GM12874 (cell line): ENCODE results near the gene PTPN4.

ENCODE experiments used
- TF ChIP-seq, protein P1 (sequence below): IDR thresholded peaks from 2 replicates; pipeline ENCODE4 v1.5.1; 2011; ENCODE audit warnings: low read depth, mild to moderate bottlenecking, control low read depth, low read length, moderate library complexity; ENCODE audit not compliant: insufficient read depth

Gene PTPN4

DNA sequence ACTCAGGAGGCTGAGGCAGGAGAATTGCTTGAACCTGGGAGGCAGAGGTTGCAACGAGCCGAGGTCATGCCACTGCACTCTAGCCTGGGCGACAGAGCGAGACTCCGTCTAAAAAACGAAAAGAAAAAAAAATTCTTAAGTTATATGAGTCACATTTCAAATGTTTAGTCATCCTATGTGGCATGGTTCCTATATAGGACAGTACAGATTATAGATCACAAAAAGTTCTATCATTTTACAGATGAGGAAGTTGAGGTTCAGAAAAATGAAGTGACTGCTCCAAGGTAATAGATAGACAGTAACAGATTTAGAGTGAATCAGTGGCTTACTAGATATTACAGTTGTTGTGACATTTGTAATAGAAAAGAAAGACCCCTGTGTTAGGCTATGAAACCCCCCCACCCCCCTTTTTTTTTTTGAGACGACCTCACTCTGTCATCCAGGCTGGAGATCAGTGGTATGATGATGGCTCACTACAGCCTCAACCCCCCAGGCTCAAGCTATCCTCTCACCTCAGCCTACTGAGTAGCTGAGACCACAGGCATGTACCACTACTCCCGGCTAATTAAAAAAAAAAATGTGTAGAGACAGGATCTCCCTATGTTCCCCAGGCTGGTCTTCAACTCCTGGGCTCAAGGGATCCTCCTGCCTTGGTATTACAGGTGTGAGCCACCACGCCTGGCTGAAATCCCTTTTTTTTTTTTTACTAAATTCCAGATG lies 22.7 kb downstream of the PTPN4 start:
- TF ChIP-seq, protein P1, sequence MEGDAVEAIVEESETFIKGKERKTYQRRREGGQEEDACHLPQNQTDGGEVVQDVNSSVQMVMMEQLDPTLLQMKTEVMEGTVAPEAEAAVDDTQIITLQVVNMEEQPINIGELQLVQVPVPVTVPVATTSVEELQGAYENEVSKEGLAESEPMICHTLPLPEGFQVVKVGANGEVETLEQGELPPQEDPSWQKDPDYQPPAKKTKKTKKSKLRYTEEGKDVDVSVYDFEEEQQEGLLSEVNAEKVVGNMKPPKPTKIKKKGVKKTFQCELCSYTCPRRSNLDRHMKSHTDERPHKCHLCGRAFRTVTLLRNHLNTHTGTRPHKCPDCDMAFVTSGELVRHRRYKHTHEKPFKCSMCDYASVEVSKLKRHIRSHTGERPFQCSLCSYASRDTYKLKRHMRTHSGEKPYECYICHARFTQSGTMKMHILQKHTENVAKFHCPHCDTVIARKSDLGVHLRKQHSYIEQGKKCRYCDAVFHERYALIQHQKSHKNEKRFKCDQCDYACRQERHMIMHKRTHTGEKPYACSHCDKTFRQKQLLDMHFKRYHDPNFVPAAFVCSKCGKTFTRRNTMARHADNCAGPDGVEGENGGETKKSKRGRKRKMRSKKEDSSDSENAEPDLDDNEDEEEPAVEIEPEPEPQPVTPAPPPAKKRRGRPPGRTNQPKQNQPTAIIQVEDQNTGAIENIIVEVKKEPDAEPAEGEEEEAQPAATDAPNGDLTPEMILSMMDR = no peak

DNA sequence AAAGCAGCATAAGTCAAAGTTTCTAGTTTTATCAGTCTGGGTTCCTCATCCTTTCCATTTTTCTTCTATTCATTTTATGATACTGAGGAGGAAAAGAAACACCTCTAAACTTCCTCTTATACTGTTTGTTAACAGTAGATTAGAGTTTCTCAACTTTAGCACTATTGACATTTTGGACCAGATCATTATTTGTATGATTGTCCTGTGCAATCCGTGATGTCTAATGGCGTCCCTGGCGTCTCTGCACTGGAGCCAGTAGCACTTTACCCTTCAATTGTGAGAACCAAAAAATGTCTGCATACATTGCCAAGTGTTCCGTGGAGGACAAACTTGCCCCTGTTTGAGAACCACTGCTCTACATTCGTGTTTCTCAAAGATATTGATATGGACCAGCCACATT lies 25.2 kb downstream of the PTPN4 start:
- TF ChIP-seq, protein P1 = no peak

DNA sequence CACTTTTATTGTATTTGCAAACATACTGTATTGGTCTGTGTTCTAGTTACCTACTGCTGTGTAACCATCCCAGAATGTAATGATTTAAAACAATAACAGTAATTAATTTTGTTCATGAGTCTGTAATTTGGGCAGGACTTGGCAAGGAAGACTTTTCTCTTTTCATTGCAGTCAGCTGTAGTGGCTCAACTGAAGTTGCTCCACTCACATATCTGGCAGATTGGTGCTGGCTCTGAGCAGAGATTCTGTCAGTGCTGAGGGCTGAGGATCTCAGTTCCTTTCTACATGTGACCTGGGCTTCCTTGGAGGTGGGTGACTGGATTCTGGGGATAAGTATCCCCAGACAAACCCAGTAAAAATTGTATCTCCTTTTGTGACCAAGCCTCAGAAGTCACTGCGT lies 26.6 kb downstream of the PTPN4 start:
- TF ChIP-seq, protein P1 = no peak

DNA sequence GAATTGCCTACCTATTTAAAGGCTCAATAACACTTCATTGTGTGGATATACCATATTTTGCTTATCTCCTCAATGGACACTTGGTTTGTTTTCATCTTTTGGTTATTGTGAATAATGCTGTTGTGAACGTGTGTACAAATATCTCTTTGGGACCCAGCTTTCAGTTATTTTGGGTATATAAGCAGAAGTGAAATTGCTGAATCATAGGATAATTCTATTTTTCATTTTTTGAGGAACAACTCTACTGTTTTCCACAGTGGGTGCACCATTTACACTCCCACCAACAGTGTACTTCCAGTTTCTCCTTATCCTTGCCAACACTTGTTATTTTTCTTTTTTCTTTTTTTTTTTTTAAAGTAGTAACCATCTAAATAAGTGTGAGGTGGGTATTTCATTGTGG lies 29.0 kb downstream of the PTPN4 start:
- TF ChIP-seq, protein P1 = no peak

DNA sequence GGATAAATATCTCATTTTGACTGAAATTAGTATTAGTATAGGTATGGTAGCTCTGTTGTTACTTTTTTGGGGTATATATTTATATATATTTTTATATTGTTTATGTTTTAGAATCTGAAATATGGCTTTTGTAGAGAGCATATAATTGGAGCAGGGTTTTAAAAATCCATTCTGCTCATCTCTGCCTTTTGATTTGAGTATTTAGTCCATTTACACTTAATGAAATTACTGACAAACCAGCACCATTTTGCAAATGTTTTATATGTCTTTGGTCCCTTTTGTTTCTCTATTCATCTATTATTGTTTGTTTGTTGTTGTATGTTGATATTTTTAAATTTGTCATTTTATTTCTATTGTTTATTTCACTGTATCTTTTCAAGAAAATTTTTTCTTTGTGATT lies 30.7 kb downstream of the PTPN4 start:
- TF ChIP-seq, protein P1 = no peak

DNA sequence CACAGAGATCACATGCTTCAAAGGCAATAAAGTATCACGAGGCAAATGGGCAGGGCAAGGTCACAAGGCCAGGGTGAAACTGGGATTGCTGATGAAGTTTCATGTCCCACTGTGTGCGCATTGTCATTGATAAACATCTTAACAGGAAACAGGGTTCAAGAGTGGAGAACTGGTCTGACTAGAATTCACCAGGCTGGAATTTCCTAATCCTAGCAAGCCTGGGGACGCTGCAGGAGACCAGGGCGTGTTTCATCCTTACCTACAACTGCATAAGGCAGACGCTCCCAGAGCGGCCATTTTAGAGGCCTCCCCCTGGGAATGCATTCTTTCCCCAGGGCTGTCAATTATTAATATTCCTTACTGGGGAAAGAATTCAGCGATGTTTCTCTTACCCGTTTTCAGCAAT lies 33.2 kb downstream of the PTPN4 start:
- TF ChIP-seq, protein P1 = no peak

DNA sequence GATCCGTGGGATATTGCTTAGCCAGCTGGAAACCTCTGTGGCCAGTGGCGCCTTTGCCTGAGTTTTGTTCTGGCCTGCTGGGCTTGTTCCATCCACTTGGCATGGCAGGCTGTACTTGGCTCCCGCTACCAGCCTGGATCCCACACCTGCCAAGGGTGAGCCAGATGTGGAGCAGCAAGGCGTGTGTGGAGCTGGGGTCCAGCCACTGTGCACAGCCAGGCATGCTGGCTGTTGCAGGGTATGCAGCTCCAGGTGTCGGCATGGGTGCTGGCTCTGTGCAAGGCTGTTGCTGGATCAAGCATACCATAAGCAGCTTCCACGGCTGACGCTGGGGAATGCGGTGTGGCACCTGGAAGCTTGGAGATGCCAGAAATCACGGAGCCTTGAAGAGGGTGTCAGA lies 34.5 kb downstream of the PTPN4 start:
- TF ChIP-seq, protein P1 = no peak
